ENCODE data around the gene GADD45B.

Gene GADD45B

DNA sequence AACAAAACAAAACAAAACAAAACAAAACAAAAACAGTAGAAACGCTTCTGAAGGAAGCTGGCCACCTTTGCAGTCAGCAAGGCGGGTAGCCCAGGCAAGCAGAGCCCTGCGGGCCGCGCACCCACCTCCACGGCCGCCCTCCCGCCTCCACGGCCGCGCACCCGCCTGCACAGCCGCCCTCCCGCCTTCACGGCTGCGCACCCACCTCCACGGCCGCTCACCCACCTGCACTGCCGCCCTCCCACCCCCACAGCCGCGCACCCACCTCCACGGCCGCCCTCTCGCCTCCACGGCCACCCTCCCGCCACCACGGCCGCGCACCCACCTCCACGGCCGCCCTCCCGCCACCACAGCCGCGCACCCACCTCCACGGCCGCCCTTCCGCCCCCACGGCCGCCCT is 39.5 kb upstream of the GADD45B start:
- Histone ChIP-seq H3K4me1 (no peaks in the 10 kb centered on the region), H3K4me3 (no peak overlapping the region), H3K9me3 (no peaks in the 10 kb centered on the region), H3K36me3 (replicated peaks) (peaks cover 54% of the 10 kb centered on the region), H3K27me3 (ENCODE audit: low read depth) (no peaks in the 10 kb centered on the region)
- no peak for DNase-seq (ENCODE audit: low spot score in 2 of 2)
- in situ Hi-C loops (cut with MboI; ENCODE audit: low sequenced_read_pairs), result no loop called here

DNA sequence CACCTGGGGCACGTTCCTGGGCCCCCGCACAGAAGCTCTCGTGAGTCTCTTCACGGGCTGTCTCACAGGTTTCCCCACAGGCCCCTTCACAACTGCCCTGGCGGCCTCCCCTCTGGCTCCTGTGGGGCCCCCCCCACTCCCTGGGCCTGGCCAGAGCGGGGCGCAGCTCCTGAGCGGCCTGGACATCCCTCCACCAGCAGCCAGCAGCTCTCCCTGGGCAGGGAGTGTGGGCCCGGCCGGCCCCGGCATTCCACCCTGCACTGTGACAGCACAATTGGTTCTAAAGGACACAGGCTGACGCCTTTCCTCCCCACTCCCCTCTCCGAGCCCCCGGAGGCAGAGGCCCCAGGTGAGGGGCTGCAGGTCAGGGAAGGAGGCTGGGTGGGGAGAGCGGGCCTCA is 39.0 kb upstream of the GADD45B start:
- in situ Hi-C loops (cut with MboI; ENCODE audit: low sequenced_read_pairs), result no loop called here
- Histone ChIP-seq H3K36me3 (replicated peaks) (peaks cover 53% of the 10 kb centered on the region), H3K9me3 (no peaks in the 10 kb centered on the region), H3K4me3 (no peak overlapping the region), H3K4me1 (no peaks in the 10 kb centered on the region), H3K27me3 (ENCODE audit: low read depth) (no peaks in the 10 kb centered on the region)
- DNase-seq (ENCODE audit: low spot score in 2 of 2), result no peak

DNA sequence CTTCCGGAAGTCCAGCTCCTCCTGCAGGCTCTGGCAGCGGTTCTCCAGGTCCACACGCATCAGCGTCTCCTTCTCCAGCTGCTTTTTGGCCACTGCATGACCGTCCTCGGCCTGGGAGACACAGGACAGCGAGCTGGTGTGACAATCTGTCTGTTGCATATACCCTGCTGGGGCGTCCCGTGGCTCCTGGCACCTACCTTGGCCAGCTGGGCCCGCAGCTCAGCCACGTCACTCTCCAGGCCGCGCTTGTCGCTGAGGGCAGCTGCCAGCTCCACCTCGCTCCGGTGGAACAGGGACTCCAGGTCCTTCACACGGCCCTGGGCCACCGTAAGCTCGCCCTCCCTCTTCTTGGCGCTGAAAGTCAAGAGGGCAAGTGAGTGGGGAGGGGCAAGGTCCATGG is 37.7 kb upstream of the GADD45B start:
- Histone ChIP-seq H3K4me3 (no peak overlapping the region), H3K36me3 (replicated peaks) (peaks cover 58% of the 10 kb centered on the region), H3K27me3 (ENCODE audit: low read depth) (no peaks in the 10 kb centered on the region), H3K9me3 (no peaks in the 10 kb centered on the region), H3K4me1 (no peaks in the 10 kb centered on the region)
- no peak for DNase-seq (ENCODE audit: low spot score in 2 of 2)
- in situ Hi-C loops (cut with MboI; ENCODE audit: low sequenced_read_pairs), result no loop called here

DNA sequence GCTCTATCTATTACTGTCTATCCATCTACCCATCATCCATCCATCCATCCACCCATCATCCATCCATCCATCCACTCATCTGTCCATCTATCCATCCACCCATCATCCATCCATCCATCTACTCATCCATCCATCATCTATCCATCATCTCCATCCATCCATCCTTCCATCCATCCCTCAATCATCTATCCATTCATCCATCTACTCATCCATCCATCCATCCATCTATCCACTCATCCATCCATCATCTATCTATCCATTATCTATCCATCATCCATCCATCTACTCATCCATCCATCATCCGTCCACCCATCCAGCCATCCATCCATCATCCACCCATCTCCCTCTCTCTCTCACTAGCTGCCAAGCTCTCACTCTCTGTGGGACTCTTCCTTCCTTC is 35.4 kb upstream of the GADD45B start:
- no peak for DNase-seq (ENCODE audit: low spot score in 2 of 2)
- H3K4me3 ChIP-seq, result no peak overlapping the region
- no peaks in the 10 kb centered on the region for H3K9me3 ChIP-seq
- no peaks in the 10 kb centered on the region for H3K27me3 ChIP-seq (ENCODE audit: low read depth)
- no peaks in the 10 kb centered on the region for H3K4me1 ChIP-seq
- H3K36me3 ChIP-seq (replicated peaks), result peaks cover 58% of the 10 kb centered on the region
- in situ Hi-C loops (cut with MboI; ENCODE audit: low sequenced_read_pairs), result no loop called here

DNA sequence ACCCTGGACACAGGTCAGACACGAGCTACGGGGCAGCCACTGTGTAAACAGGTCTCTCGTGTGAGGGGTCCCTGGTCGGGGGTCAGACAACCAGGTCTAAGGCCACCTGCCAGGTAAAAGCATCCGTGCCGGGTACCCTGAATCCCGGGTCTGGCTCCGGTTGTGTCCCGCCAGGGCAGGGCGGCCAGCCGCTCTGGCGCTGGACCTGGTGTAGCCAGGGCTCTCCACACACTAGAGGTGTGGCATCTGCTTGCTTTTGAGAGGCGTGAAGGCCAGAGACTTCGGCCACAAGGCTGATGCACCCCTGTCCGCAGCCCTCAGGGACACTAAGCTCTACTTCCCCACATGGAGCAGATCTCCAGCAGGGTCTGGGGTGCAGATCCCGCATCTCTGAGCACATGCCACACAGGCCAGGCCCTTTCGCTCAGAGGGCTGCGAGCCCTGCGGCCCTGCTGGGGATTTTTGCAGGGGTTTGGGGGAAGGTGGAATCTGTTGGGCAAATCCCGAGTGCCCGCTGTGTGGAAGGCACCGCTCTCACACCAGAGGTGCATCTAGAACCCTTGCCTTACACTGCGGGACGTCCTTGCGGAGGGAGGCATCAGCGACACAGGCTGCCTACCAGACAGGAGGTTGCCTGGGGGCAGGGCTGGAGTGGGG is 34.7 kb upstream of the GADD45B start:
- DNase-seq (ENCODE audit: low spot score in 2 of 2), result no peak
- no peaks in the 10 kb centered on the region for H3K4me1 ChIP-seq
- H3K4me3 ChIP-seq, result no peak overlapping the region
- H3K36me3 ChIP-seq (replicated peaks), result peaks cover 53% of the 10 kb centered on the region
- in situ Hi-C loops (cut with MboI; ENCODE audit: low sequenced_read_pairs), result no loop called here
- no peaks in the 10 kb centered on the region for H3K9me3 ChIP-seq
- no peaks in the 10 kb centered on the region for H3K27me3 ChIP-seq (ENCODE audit: low read depth)

DNA sequence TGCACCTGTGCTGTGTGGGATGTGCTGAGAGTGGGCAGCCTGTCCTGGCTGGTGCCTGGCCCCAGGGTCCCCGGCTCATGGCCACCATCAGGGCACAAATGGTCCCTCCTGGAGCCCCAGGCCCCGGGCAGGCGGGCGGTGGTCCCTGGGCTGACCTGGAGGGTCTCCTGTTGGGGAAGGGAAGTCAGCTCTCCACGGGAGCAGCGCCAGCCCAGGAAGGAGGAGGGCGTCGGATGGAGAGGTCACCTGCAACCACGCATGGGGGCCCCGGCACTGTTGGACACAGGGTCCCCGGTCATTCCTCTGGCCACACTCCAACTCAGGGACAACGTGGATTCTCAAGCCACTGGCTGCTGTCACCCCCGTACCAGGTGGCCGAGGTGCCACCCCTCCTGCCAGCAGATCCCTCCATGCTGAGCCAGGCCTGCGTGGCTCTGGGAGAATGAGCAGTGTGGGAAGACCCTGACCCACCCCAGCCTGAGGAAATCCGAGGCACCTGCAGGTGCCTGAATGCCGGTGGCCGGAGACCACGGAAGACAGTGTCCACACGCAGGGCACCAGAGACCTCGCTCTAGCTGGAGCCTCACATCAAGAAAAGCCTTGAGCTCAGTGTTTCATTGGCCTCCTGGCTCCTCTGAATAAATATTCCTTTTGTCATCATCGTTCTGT is 32.7 kb upstream of the GADD45B start:
- Histone ChIP-seq H3K36me3 (replicated peaks) (peaks cover 46% of the 10 kb centered on the region), H3K27me3 (ENCODE audit: low read depth) (no peaks in the 10 kb centered on the region), H3K4me1 (no peaks in the 10 kb centered on the region), H3K9me3 (no peaks in the 10 kb centered on the region), H3K4me3 (no peak overlapping the region)
- no peak for DNase-seq (ENCODE audit: low spot score in 2 of 2)
- in situ Hi-C loops (cut with MboI; ENCODE audit: low sequenced_read_pairs), result no loop called here

DNA sequence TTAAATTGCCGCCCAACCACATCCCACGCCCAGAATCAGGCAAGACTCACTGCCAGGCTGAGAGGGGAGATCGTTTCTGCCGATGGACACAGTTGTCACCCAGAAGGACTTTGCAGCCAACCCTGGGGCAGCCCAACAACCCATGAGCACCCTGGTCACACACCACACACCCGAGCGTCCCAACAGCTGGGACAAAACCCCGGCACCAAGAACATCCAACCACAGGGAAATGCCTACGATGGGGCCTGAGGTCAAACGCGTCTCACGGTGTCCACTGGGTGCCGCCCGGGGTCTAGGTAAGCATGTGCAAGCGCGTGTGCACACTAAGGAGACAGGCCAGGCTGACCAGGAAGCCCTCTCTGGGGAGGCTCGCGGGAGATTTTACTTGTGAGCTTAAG is 32.1 kb upstream of the GADD45B start:
- Histone ChIP-seq H3K27me3 (ENCODE audit: low read depth) (no peaks in the 10 kb centered on the region), H3K4me1 (no peaks in the 10 kb centered on the region), H3K4me3 (no peak overlapping the region), H3K9me3 (no peaks in the 10 kb centered on the region), H3K36me3 (replicated peaks) (peaks cover 45% of the 10 kb centered on the region)
- in situ Hi-C loops (cut with MboI; ENCODE audit: low sequenced_read_pairs), result no loop called here
- no peak for DNase-seq (ENCODE audit: low spot score in 2 of 2)

DNA sequence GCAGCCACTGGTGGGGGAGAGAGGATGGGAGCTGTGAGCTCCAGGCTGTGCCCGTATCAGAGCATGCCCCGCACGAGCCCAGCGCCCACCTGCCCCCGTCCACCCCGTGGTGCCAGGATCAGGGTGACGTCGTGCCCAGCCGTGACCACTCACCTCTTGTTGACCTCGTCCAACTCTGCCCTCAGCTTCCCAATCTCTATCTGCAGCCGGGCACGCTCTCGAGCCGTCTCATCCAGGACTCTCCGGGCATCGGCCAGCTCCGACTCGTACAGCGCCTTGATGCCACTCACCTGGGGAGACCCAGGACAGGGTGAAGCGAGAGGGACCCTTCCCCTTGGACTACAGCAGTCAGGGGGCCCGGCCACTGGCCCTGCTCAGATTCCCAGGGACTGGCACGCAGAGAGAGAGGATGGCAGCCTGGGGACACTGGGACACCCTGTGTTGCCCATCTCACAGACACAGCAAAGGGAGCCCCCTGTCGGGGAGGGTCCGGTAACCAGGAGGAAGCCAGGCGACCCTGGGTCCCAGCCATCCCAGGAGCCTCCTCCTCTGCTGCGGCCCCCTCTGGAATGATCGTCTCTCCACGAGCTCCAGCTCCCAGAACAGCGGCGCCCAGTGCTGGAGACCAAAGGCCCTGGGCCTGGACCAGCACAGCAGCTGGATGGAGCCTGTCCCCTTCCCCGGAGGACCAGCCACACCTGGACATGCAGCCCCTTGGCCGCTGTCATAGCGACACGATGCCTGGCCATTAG is 31.5 kb upstream of the GADD45B start:
- H3K36me3 ChIP-seq (replicated peaks), result peaks cover 52% of the 10 kb centered on the region
- no peak overlapping the region for H3K4me3 ChIP-seq
- no peaks in the 10 kb centered on the region for H3K4me1 ChIP-seq
- in situ Hi-C loops (cut with MboI; ENCODE audit: low sequenced_read_pairs), result no loop called here
- DNase-seq (ENCODE audit: low spot score in 2 of 2), result no peak
- no peaks in the 10 kb centered on the region for H3K27me3 ChIP-seq (ENCODE audit: low read depth)
- H3K9me3 ChIP-seq, result no peaks in the 10 kb centered on the region

DNA sequence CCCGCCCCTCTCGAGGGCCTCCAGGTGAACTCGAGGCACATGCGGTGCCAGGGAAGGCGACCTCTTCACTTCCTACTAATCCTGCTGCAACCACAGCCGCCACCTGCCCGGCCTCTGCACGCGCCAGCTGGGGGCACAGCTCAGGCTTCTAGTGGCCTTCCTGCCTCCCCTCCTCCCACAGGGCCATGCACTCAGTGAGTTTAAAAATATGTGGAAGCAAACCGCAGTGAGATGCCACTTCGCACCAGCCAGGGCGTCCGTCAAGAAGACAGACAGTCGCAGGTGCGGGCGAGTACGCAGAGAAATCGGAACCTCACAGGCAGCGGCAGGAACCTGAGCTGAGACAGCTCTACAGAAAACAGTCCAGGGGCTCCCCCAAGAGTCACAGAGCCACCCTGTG is 29.5 kb upstream of the GADD45B start:
- Histone ChIP-seq H3K4me1 (no peaks in the 10 kb centered on the region), H3K27me3 (ENCODE audit: low read depth) (no peaks in the 10 kb centered on the region), H3K9me3 (no peaks in the 10 kb centered on the region), H3K36me3 (replicated peaks) (peaks cover 48% of the 10 kb centered on the region), H3K4me3 (no peak overlapping the region)
- DNase-seq (ENCODE audit: low spot score in 2 of 2), result no peak
- in situ Hi-C loops (cut with MboI; ENCODE audit: low sequenced_read_pairs), result no loop called here

DNA sequence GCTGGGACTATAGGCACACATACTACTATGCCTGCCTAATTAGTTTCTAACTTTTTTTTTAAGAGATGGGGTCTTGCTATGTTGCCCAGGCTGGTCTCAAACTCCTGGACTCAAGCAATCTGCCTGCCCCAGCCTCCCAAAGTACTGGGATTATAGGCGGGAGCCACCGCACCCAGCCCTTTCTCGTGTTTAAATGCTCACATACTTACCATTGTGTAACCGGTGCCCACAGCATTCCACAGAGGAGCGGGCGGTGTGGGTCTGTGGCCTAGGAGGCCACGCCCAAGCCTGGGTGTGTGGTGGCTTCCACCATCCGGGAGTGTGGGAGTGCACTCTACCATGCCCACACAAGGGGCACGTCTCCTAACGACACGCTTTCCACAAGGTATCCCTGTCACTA is 26.9 kb upstream of the GADD45B start:
- in situ Hi-C loops (cut with MboI; ENCODE audit: low sequenced_read_pairs), result no loop called here

DNA sequence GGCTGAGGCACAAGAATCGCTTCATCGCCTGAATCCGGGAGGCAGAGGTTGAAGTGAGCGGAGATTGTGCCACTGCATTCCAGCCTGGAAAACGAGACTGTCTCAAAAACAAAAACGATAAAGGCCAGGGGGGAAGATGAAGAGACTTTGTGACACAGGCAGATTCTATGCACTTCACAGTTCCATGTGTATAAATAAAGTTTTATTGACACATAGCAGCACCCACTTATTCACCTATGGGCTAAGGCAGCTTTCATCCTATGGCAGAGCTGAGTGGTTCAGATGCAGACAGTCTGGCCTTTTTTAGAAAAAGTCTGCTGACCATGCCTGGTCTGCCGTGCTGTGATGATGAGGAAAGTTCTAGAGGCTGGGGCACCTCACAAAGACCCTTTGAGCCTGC is 24.8 kb upstream of the GADD45B start:
- in situ Hi-C loops (cut with MboI; ENCODE audit: low sequenced_read_pairs), result no loop called here

More for the DNA sequence above, 26.9 kb upstream of the GADD45B start:
- Histone ChIP-seq H3K4me3 (no peak overlapping the region), H3K4me1 (no peaks in the 10 kb centered on the region), H3K9me3 (no peaks in the 10 kb centered on the region), H3K36me3 (replicated peaks) (peaks cover 31% of the 10 kb centered on the region), H3K27me3 (ENCODE audit: low read depth) (no peaks in the 10 kb centered on the region)
- DNase-seq (ENCODE audit: low spot score in 2 of 2), result no peak

DNA sequence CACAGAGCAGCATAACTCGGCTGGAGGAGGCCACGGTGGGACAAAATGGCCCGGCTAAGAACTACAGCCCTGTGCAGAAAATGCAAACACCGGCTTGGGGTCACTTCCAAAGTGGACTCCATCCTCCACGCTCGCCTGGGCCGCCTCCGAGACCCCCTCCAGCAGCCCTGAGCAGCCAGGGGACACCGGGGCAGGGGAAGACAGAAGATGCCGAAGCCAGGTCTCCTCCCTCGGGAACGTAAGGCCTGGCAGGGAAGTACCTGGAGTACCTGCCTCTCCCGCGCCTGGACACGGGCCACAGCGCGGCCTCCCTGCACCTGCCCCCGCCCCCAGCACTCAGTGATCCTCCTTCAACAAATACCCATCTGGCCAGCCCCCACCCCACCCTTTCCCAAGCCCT is 24.2 kb upstream of the GADD45B start:
- Histone ChIP-seq H3K4me3 (no peak overlapping the region), H3K9me3 (no peaks in the 10 kb centered on the region), H3K4me1 (peaks cover 9% of the 10 kb centered on the region), H3K36me3 (replicated peaks) (peaks cover 23% of the 10 kb centered on the region), H3K27me3 (ENCODE audit: low read depth) (no peaks in the 10 kb centered on the region)
- in situ Hi-C loops (cut with MboI; ENCODE audit: low sequenced_read_pairs), result no loop called here
- no peak for DNase-seq (ENCODE audit: low spot score in 2 of 2)

More for the DNA sequence above, 24.8 kb upstream of the GADD45B start:
- no peaks in the 10 kb centered on the region for H3K27me3 ChIP-seq (ENCODE audit: low read depth)
- no peaks in the 10 kb centered on the region for H3K9me3 ChIP-seq
- H3K4me1 ChIP-seq, result peaks cover 9% of the 10 kb centered on the region
- DNase-seq (ENCODE audit: low spot score in 2 of 2), result no peak
- no peak overlapping the region for H3K4me3 ChIP-seq
- H3K36me3 ChIP-seq (replicated peaks), result peaks cover 23% of the 10 kb centered on the region

DNA sequence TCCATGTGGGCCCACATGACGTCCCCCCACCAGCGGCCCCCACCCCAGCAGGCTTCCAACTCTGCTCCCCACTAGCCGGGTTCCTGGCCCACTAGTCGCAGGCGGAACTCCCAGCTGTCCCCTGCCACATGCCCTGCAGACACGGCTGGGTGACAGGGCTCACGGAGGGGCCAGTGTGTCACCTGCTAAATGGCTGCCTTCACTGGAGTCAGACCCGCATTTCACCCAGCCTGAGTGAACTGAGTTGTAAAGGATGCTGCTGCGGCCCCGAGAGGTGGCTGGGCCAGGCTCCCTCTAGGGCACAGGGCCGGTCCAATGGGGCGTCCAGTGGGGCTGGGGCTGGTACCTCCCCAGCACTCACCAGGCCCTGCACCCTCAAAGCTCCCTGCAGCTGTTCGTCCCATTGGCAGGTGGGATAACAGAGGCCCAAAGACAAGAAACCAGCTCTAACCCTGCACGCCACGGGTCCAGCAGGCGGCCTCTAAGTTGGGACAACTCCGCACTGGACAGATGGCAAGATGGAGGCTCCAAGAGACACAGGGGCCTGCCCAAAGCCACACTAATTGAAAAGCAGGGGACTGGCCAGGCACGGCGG is 22.4 kb upstream of the GADD45B start:
- Histone ChIP-seq H3K4me1 (peaks cover 12% of the 10 kb centered on the region), H3K9me3 (no peaks in the 10 kb centered on the region), H3K4me3 (no peak overlapping the region), H3K27me3 (ENCODE audit: low read depth) (no peaks in the 10 kb centered on the region), H3K36me3 (replicated peaks) (peaks cover 15% of the 10 kb centered on the region)
- no peak for DNase-seq (ENCODE audit: low spot score in 2 of 2)
- in situ Hi-C loops (cut with MboI; ENCODE audit: low sequenced_read_pairs), result no loop called here

Measured in HAP-1 (cell line).